ENCODE results near the gene CCT5. TPM values are rescaled to one million over a fixed set of nuclear protein-coding genes. Genes with fewer than 3 reads are reported as not detected.

Gene CCT5
- polyA plus RNA-seq, 3 donors, result 142 to 236 (median 229) TPM

- intact Hi-C loops (cut with micrococcal nuclease), result no loop called here
- no peaks in the 10 kb centered on the region for H3K79me2 ChIP-seq (ENCODE audit: insufficient read depth, low read length)
Measured at GRCh38 chr5:10215366-10215765, 34.7 kb upstream of the CCT5 start.

GRCh38 chr5:10216107-10216506, 34.0 kb upstream of the CCT5 start:
- no peak for TF ChIP-seq CTCF (IDR thresholded peaks at IDR 0.05)
- Histone ChIP-seq H3K79me2 (ENCODE audit: insufficient read depth, low read length) (no peaks in the 10 kb centered on the region), H3K4me1 (ENCODE audit: control insufficient read depth in 1 of 2, insufficient read depth in 2 of 2, low read length in 2 of 2) (no peaks in the 10 kb centered on the region), H3K27me3 (ENCODE audit: control insufficient read depth in 2 of 2, insufficient read depth in 2 of 2, low read length in 2 of 2) (no peaks in the 10 kb centered on the region), H2AFZ (ENCODE audit: insufficient read depth, low read depth, low read length, poor library complexity, severe bottlenecking) (no peak overlapping the region), H3K36me3 (replicated peaks in 1 of 2; ENCODE audit: control insufficient read depth in 1 of 2, insufficient read depth in 2 of 2, low read length in 2 of 2) (no peaks in the 10 kb centered on the region), H3K9ac (ENCODE audit: insufficient read depth, low read length, poor library complexity, severe bottlenecking) (no peak overlapping the region), H4K20me1 (ENCODE audit: insufficient read depth, low read length) (no peaks in the 10 kb centered on the region), H3K27ac (ENCODE audit: low read depth in 1 of 2, low read length in 2 of 2) (no peak overlapping the region), H3K4me3 (replicated peaks in 1 of 3; ENCODE audit: low read depth in 2 of 3, low read length in 3 of 3) (no peak overlapping the region), H3K9me3 (replicated peaks in 1 of 2; ENCODE audit: control insufficient read depth in 1 of 2, insufficient read depth in 1 of 2, low read length in 2 of 2) (no peaks in the 10 kb centered on the region), H3K4me2 (replicated peaks; ENCODE audit: extremely low read depth, low read length, poor library complexity, severe bottlenecking) (no peak overlapping the region)
- no peak for DNase-seq
- H3K36me3 Mint-ChIP-seq, result peaks cover 0 to 6% of the 10 kb centered on the region in 2 donors
- H3K4me3 Mint-ChIP-seq, result no peak overlapping the region
- WGBS (ENCODE audit: insufficient coverage), result 92% methylated on average over 2 of the region's 5 CpGs
- intact Hi-C loops (cut with micrococcal nuclease), result no loop called here
- peaks cover 0 to 2% (median 1%) of the 10 kb centered on the region in 3 donors for H3K27me3 Mint-ChIP-seq (ENCODE audit: low read depth in 3 of 3)
- H3K9me3 Mint-ChIP-seq, result peaks cover 0 to 4% (median 0%) of the 10 kb centered on the region in 7 donors
- no peak overlapping the region for H3K27ac Mint-ChIP-seq
- H3K4me1 Mint-ChIP-seq, result no peaks in the 10 kb centered on the region

More at GRCh38 chr5:10215366-10215765, 34.7 kb upstream of the CCT5 start:
- H3K36me3 Mint-ChIP-seq, result peaks cover 0 to 6% of the 10 kb centered on the region in 2 donors
- Histone ChIP-seq H2AFZ (ENCODE audit: insufficient read depth, low read depth, low read length, poor library complexity, severe bottlenecking) (no peak overlapping the region), H3K4me3 (replicated peaks in 1 of 3; ENCODE audit: low read depth in 2 of 3, low read length in 3 of 3) (no peak overlapping the region), H3K4me1 (ENCODE audit: control insufficient read depth in 1 of 2, insufficient read depth in 2 of 2, low read length in 2 of 2) (no peaks in the 10 kb centered on the region), H3K27ac (ENCODE audit: low read depth in 1 of 2, low read length in 2 of 2) (no peak overlapping the region), H3K36me3 (replicated peaks in 1 of 2; ENCODE audit: control insufficient read depth in 1 of 2, insufficient read depth in 2 of 2, low read length in 2 of 2) (no peaks in the 10 kb centered on the region), H3K27me3 (ENCODE audit: control insufficient read depth in 2 of 2, insufficient read depth in 2 of 2, low read length in 2 of 2) (no peaks in the 10 kb centered on the region), H3K9ac (ENCODE audit: insufficient read depth, low read length, poor library complexity, severe bottlenecking) (no peak overlapping the region), H3K9me3 (replicated peaks in 1 of 2; ENCODE audit: control insufficient read depth in 1 of 2, insufficient read depth in 1 of 2, low read length in 2 of 2) (no peaks in the 10 kb centered on the region), H3K4me2 (replicated peaks; ENCODE audit: extremely low read depth, low read length, poor library complexity, severe bottlenecking) (no peak overlapping the region), H4K20me1 (ENCODE audit: insufficient read depth, low read length) (no peaks in the 10 kb centered on the region)
- peaks cover 0 to 4% (median 0%) of the 10 kb centered on the region in 7 donors for H3K9me3 Mint-ChIP-seq
- H3K4me3 Mint-ChIP-seq, result no peak overlapping the region
- peaks cover 1 to 2% (median 1%) of the 10 kb centered on the region in 3 donors for H3K27me3 Mint-ChIP-seq (ENCODE audit: low read depth in 3 of 3)
- 95% methylated on average over 3 of the region's 5 CpGs for WGBS (ENCODE audit: insufficient coverage)
- no peak overlapping the region for H3K27ac Mint-ChIP-seq
- no peak for TF ChIP-seq CTCF (IDR thresholded peaks at IDR 0.05)
- DNase-seq, result no peak
- no peaks in the 10 kb centered on the region for H3K4me1 Mint-ChIP-seq

Data from CD14-positive monocyte (primary cell).